Ramos (cell line): ENCODE data around the gene MYO1E.
"Not testable (repeated sequence)": the region's sequence is repeated elsewhere in the genome, so short reads cannot be mapped to it uniquely, and the experiment has no call there.

Source experiments
- in situ Hi-C: fragments of 300-500 bp; cut with MboI; formaldehyde crosslinking; loops from one replicate; pipeline ENCODE4 v1.14.3; 2022; ENCODE audit warnings: low sequenced_read_pairs; ENCODE audit not compliant: unreplicated experiment

Gene MYO1E

GRCh38 chr15:59388670-59389069 is 16.0 kb upstream of the MYO1E start:
- in situ Hi-C loops = no loop called here

GRCh38 chr15:59387196-59387878 is 14.7 kb upstream of the MYO1E start:
- in situ Hi-C loops = not testable (repeated sequence)

- in situ Hi-C loops = no loop called here
These were observed 12.5 kb upstream of the MYO1E start for GRCh38 chr15:59385171-59385570.

- in situ Hi-C loops = no loop called here
These were observed 11.8 kb upstream of the MYO1E start for GRCh38 chr15:59384507-59384906.

- in situ Hi-C loops = no loop called here
These were observed 8.4 kb upstream of the MYO1E start for GRCh38 chr15:59380902-59381610.

GRCh38 chr15:59379531-59379930 is 6.9 kb upstream of the MYO1E start:
- in situ Hi-C loops = no loop called here

- in situ Hi-C loops = no loop called here
These were observed 6.2 kb upstream of the MYO1E start for GRCh38 chr15:59378855-59379254.

GRCh38 chr15:59377924-59378323 is 5.3 kb upstream of the MYO1E start:
- in situ Hi-C loops = no loop called here

- in situ Hi-C loops = no loop called here
These were observed 4.1 kb upstream of the MYO1E start for GRCh38 chr15:59376733-59377132.

GRCh38 chr15:59373215-59373614 is 544 bp upstream of the MYO1E start:
- in situ Hi-C loops = no loop called here

- in situ Hi-C loops = no loop called here
These were observed 966 bp downstream of the MYO1E start for GRCh38 chr15:59371458-59372351.

GRCh38 chr15:59369597-59369996 is 3.1 kb downstream of the MYO1E start:
- in situ Hi-C loops = no loop called here

- in situ Hi-C loops = no loop called here
These were observed 5.6 kb downstream of the MYO1E start for GRCh38 chr15:59367022-59367451.

- in situ Hi-C loops = no loop called here
These were observed 6.2 kb downstream of the MYO1E start for GRCh38 chr15:59366333-59367021.

- in situ Hi-C loops = no loop called here
These were observed 8.4 kb downstream of the MYO1E start for GRCh38 chr15:59364248-59364647.

GRCh38 chr15:59362331-59362730 is 10.3 kb downstream of the MYO1E start:
- in situ Hi-C loops = no loop called here

GRCh38 chr15:59360896-59361295 is 11.8 kb downstream of the MYO1E start:
- in situ Hi-C loops = no loop called here

GRCh38 chr15:59360305-59360704 is 12.4 kb downstream of the MYO1E start:
- in situ Hi-C loops = no loop called here

GRCh38 chr15:59355730-59356129 is 16.9 kb downstream of the MYO1E start:
- in situ Hi-C loops = no loop called here

- in situ Hi-C loops = no loop called here
These were observed 18.1 kb downstream of the MYO1E start for GRCh38 chr15:59354417-59355031.
